ENCODE data around the gene DHRS7B. TPM values are rescaled to one million over a fixed set of nuclear protein-coding genes. Genes with fewer than 3 reads are reported as not detected.

Gene DHRS7B
- total and polyA plus RNA-seq, 2 of the 13 experiments (the other 11 are each of a cell fraction or from before 2014, with no cell fraction given), result 20.0 to 35.8 TPM

DNA sequence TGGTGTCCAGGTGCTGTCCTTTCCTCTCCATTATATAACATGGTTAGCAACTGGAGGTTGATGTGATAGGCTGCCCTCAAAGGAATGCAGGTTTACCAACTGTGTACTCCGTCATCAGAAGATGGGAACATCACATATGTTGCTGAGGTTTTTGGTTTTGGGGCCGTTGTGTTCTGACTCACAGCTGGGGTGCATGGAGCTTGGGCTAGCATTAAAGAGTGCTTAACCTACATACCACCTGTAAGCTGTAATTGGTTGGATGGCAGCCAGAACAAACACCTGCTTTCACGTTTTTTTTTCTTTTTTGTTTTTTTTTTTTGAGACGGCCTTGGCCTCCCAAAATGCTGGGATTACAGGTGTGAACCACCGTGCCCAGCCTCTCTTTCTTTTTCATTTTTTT is 66.3 kb downstream of the DHRS7B start:
- TF ChIP-seq KDM5A (IDR thresholded peaks at IDR 0.05; ENCODE audit: borderline replicate concordance, low read length) (no peak), PITX1 (CRISPR knock-in tag; IDR thresholded peaks at IDR 0.05) (no peak), ZNF713 (CRISPR knock-in tag; IDR thresholded peaks at IDR 0.05) (no peak), ZMAT3 (CRISPR knock-in tag; conservative IDR thresholded peaks at IDR 0.05) (no peak), ZNF546 (CRISPR knock-in tag; conservative IDR thresholded peaks at IDR 0.05) (no peak), TCF7 (IDR thresholded peaks at IDR 0.05; ENCODE audit: low read depth) (no peak), FOXJ3 (CRISPR knock-in tag; IDR thresholded peaks at IDR 0.05; ENCODE audit: borderline replicate concordance) (no peak), ASH2L (IDR thresholded peaks at IDR 0.05; ENCODE audit: insufficient read length, low read depth, low read length) (no peak), HCFC1 (IDR thresholded peaks at IDR 0.05; ENCODE audit: low read depth, low read length) (no peak), ETV6 (CRISPR knock-in tag; conservative IDR thresholded peaks at IDR 0.05) (no peak), NFKBIZ (CRISPR knock-in tag; IDR thresholded peaks at IDR 0.05) (no peak), SALL1 (CRISPR knock-in tag; IDR thresholded peaks at IDR 0.05) (no peak), TRAFD1 (CRISPR knock-in tag; IDR thresholded peaks at IDR 0.05; ENCODE audit: borderline replicate concordance) (no peak)
- TF ChIP-seq, protein P1, sequence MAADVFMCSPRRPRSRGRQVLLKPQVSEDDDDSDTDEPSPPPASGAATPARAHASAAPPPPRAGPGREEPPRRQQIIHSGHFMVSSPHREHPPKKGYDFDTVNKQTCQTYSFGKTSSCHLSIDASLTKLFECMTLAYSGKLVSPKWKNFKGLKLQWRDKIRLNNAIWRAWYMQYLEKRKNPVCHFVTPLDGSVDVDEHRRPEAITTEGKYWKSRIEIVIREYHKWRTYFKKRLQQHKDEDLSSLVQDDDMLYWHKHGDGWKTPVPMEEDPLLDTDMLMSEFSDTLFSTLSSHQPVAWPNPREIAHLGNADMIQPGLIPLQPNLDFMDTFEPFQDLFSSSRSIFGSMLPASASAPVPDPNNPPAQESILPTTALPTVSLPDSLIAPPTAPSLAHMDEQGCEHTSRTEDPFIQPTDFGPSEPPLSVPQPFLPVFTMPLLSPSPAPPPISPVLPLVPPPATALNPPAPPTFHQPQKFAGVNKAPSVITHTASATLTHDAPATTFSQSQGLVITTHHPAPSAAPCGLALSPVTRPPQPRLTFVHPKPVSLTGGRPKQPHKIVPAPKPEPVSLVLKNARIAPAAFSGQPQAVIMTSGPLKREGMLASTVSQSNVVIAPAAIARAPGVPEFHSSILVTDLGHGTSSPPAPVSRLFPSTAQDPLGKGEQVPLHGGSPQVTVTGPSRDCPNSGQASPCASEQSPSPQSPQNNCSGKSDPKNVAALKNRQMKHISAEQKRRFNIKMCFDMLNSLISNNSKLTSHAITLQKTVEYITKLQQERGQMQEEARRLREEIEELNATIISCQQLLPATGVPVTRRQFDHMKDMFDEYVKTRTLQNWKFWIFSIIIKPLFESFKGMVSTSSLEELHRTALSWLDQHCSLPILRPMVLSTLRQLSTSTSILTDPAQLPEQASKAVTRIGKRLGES (CRISPR knock-in tag; IDR thresholded peaks at IDR 0.05; ENCODE audit: borderline replicate concordance), result no peak
- H3K4me2 ChIP-seq (ENCODE audit: low read depth, low read length), result no peak overlapping the region
- ATAC-seq (no peak), FAIRE-seq (no peak), DNase-seq (ENCODE audit: low spot score) (no peak)
- no peak overlapping the region for H3K9ac ChIP-seq (ENCODE audit: insufficient read depth, low read depth, low read length)
- ChIA-PET CTCF (ENCODE audit: low intra/inter-chr PET ratio, low total read pairs) (no interaction called here), POLR2A (no interaction called here)
- no TSS peak for BruUV-seq (replicated peaks)
- WGBS (ENCODE audit: low lambda C conversion rate), result 80% methylated on average over 5 of the region's 5 CpGs
- intact Hi-C loops (cut with micrococcal nuclease; ENCODE audit: unreplicated experiment) (no loop called here), in situ Hi-C loops (cut with HindIII; ENCODE audit: extremely low pct_ligation_motif_present, low pct_unique_long_range_greater_than_20kb) (no loop called here)
- H3K79me2 ChIP-seq (ENCODE audit: insufficient read depth, low read length), result no peaks in the 10 kb centered on the region
- no peak overlapping the region for H3K4me3 ChIP-seq (replicated peaks in 1 of 3; ENCODE audit: insufficient read depth in 1 of 3, low read depth in 2 of 3, low read length in 3 of 3)
- peaks cover 6 to 36% of the 10 kb centered on the region in 2 experiments; a peak in 3 of 5 replicates for H3K36me3 ChIP-seq (replicated peaks in 1 of 2; ENCODE audit: control insufficient read depth in 1 of 2, insufficient read depth in 2 of 2, low read length in 2 of 2)
- H2AFZ ChIP-seq (ENCODE audit: low read length), result no peak overlapping the region
- H3K9me3 ChIP-seq (ENCODE audit: low read length), result no peaks in the 10 kb centered on the region
- no peaks in the 10 kb centered on the region for H3K27me3 ChIP-seq (ENCODE audit: control insufficient read depth in 1 of 2, insufficient read depth in 2 of 2, low read length in 2 of 2)
- H3K27ac ChIP-seq (ENCODE audit: extremely low read length, insufficient read depth, low read length), result no peak overlapping the region
- no peaks in the 10 kb centered on the region for H3K4me1 ChIP-seq (ENCODE audit: insufficient read depth, low read length)
- H4K20me1 ChIP-seq (ENCODE audit: insufficient read depth, low read length), result no peaks in the 10 kb centered on the region; the same call in 1 of the 2 replicates
